Neural crest cell (in vitro differentiated cells): ENCODE measurements around the gene SVOP. TPM values are rescaled to one million over a fixed set of nuclear protein-coding genes. Genes with fewer than 3 reads are reported as not detected.

Experiments used
- DNase-seq: peaks from one replicate; pipeline ENCODE4 v3.0.0; 2021; ENCODE audit warnings: low read depth, mixed read lengths, low spot score
- H3K27ac Mint-ChIP-seq: one replicate; pipeline ENCODE4 v1.8.0; 2021; ENCODE audit warnings: mild to moderate bottlenecking, mixed read lengths; ENCODE audit not compliant: unreplicated experiment
- H3K27me3 Mint-ChIP-seq: 2 replicates; pipeline ENCODE4 v1.8.0; 2021; ENCODE audit warnings: low read depth, mild to moderate bottlenecking, mixed read lengths
- H3K36me3 Mint-ChIP-seq: 2 replicates; pipeline ENCODE4 v1.8.0; 2021; ENCODE audit warnings: low read depth, mild to moderate bottlenecking, mixed read lengths
- H3K4me1 Mint-ChIP-seq: 2 replicates; pipeline ENCODE4 v1.8.0; 2021; ENCODE audit warnings: mixed read lengths
- H3K4me3 Mint-ChIP-seq: one replicate; pipeline ENCODE4 v1.8.0; 2021; ENCODE audit warnings: mild to moderate bottlenecking, mixed read lengths
- H3K9me3 Mint-ChIP-seq: 2 replicates; pipeline ENCODE4 v1.8.0; 2021; ENCODE audit warnings: mixed read lengths
- CTCF ChIP-seq: fragments of 200-600 bp; sonication (generic); conservative IDR thresholded peaks from 2 replicates; pipeline ENCODE4 v1.5.0; 2021; ENCODE audit warnings: antibody characterized with exemption, mild to moderate bottlenecking
- total RNA-seq: library from RNA; stranded (reverse); gene quantifications from 2 replicates; pipeline ENCODE4 v1.2.1, GENCODE V29; 2021

The SVOP gene
- total RNA-seq, 1 donor from 2014 or later = 1.9 TPM

GRCh38 chr12:108948367-108948766, 72.5 kb downstream of the SVOP start:
- Mint-ChIP-seq H3K4me1 (no peaks in the 10 kb centered on the region), H3K36me3 (peaks cover 2% of the 10 kb centered on the region), H3K27me3 (peaks cover 20% of the 10 kb centered on the region), H3K4me3 (no peak overlapping the region), H3K9me3 (peaks cover 8% of the 10 kb centered on the region), H3K27ac (no peak overlapping the region)
- no peak for TF ChIP-seq CTCF
- DNase-seq = no peak

- H3K27me3 Mint-ChIP-seq = peaks cover 17% of the 10 kb centered on the region
- peaks cover 2% of the 10 kb centered on the region for H3K36me3 Mint-ChIP-seq
These were observed 73.8 kb downstream of the SVOP start for GRCh38 chr12:108947097-108947496.

GRCh38 chr12:108940138-108940537, 80.7 kb downstream of the SVOP start:
- H3K27ac Mint-ChIP-seq = no peak overlapping the region
- no peaks in the 10 kb centered on the region for H3K4me1 Mint-ChIP-seq
- no peak overlapping the region for H3K4me3 Mint-ChIP-seq
- H3K9me3 Mint-ChIP-seq = no peaks in the 10 kb centered on the region
- no peak for TF ChIP-seq CTCF
- H3K27me3 Mint-ChIP-seq = peaks cover 14% of the 10 kb centered on the region
- no peak for DNase-seq
- no peaks in the 10 kb centered on the region for H3K36me3 Mint-ChIP-seq

More at GRCh38 chr12:108947097-108947496, 73.8 kb downstream of the SVOP start:
- H3K4me3 Mint-ChIP-seq = no peak overlapping the region
- peaks cover 8% of the 10 kb centered on the region for H3K9me3 Mint-ChIP-seq
- no peak for DNase-seq
- TF ChIP-seq CTCF = no peak
- H3K27ac Mint-ChIP-seq = no peak overlapping the region
- H3K4me1 Mint-ChIP-seq = no peaks in the 10 kb centered on the region

GRCh38 chr12:108939594-108939993, 81.3 kb downstream of the SVOP start:
- Mint-ChIP-seq H3K27ac (no peak overlapping the region), H3K9me3 (no peaks in the 10 kb centered on the region)

GRCh38 chr12:108938247-108938924, 82.5 kb downstream of the SVOP start:
- Mint-ChIP-seq H3K36me3 (no peaks in the 10 kb centered on the region), H3K27ac (no peak overlapping the region), H3K4me1 (no peaks in the 10 kb centered on the region), H3K27me3 (peaks cover 21% of the 10 kb centered on the region), H3K4me3 (no peak overlapping the region), H3K9me3 (no peaks in the 10 kb centered on the region)
- TF ChIP-seq CTCF = no peak
- DNase-seq = no peak

More at GRCh38 chr12:108939594-108939993, 81.3 kb downstream of the SVOP start:
- no peaks in the 10 kb centered on the region for H3K4me1 Mint-ChIP-seq
- no peaks in the 10 kb centered on the region for H3K36me3 Mint-ChIP-seq
- TF ChIP-seq CTCF = no peak
- H3K4me3 Mint-ChIP-seq = no peak overlapping the region
- no peak for DNase-seq
- H3K27me3 Mint-ChIP-seq = peaks cover 15% of the 10 kb centered on the region
